D721Med (cell line): Measurements from ENCODE around the gene GRIK4.

Source experiments
- DNase-seq: peaks from one replicate; pipeline ENCODE4 v3.0.0; 2011; ENCODE audit warnings: low spot score; ENCODE audit not compliant: insufficient read length
- FAIRE-seq: peaks from 2 replicates; lab custom pipeline; 2011; peaks lifted over from hg19 to GRCh38; lab: Jason Lieb, UNC
- CTCF ChIP-seq: IDR thresholded peaks from 2 replicates; pipeline ENCODE4 v1.5.1; 2012; ENCODE audit warnings: mild to moderate bottlenecking, control low read depth; ENCODE audit not compliant: insufficient read depth; ENCODE audit errors: missing control alignments

GRIK4 gene

GRCh38 chr11:120744016-120744994 is 232.8 kb downstream of the GRIK4 start:
- FAIRE-seq: no peak
- no peak for TF ChIP-seq CTCF
- no peak for DNase-seq

- FAIRE-seq: no peak
- no peak for DNase-seq
- no peak for TF ChIP-seq CTCF
These were observed 234.8 kb downstream of the GRIK4 start for GRCh38 chr11:120746376-120746775.

GRCh38 chr11:120746836-120747609 is 235.5 kb downstream of the GRIK4 start:
- TF ChIP-seq CTCF: peak; percentile 0
- DNase-seq: no peak
- peak; percentile 98 for FAIRE-seq

GRCh38 chr11:120747850-120748814 is 236.6 kb downstream of the GRIK4 start:
- DNase-seq (peak; percentile 35), FAIRE-seq (no peak)
- TF ChIP-seq CTCF: no peak

GRCh38 chr11:120749395-120749794 is 237.8 kb downstream of the GRIK4 start:
- no peak for TF ChIP-seq CTCF
- FAIRE-seq (no peak), DNase-seq (no peak)
